Measurements from ENCODE around the gene PADI4. TPM values are rescaled to one million over a fixed set of nuclear protein-coding genes. Genes with fewer than 3 reads are reported as not detected.

PADI4 gene
- total RNA-seq, 2 donors from 2014 or later: not detected

DNA sequence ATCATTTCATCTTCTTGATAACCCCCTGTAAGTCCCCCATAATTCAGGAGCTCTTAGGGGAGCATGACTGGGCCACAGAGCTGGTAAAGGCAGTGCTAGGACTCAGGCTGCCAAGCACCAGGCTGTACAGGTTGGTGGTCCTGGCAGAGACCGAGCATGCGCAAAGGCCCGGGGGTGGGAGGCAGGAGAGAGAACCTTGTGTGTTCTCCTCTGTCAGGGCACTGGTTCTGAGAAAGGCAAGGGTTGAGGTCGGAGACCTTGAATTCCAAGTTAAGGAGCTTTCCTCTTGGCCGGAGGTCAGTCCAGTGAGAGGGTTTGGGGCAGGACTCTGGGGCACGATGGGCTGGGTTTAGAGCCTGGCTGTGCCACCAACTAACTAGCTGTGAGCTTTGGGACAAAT, 35.9 kb upstream of the PADI4 start:
- WGBS: 93% methylated on average over 6 of the region's 6 CpGs
- Histone ChIP-seq H3K27ac (no peak overlapping the region), H3K9me3 (no peaks in the 10 kb centered on the region), H3K4me1 (replicated peaks) (no peaks in the 10 kb centered on the region), H3K27me3 (replicated peaks; ENCODE audit: insufficient read depth) (no peaks in the 10 kb centered on the region), H3K4me3 (no peak overlapping the region), H3K36me3 (no peaks in the 10 kb centered on the region)
- DNase-seq (ENCODE audit: low spot score): no peak
- TF ChIP-seq CTCF (IDR thresholded peaks at IDR 0.05): no peak
- no peak for TF ChIP-seq POLR2AphosphoS5 (IDR thresholded peaks at IDR 0.05)
- no peak for TF ChIP-seq POLR2A (IDR thresholded peaks at IDR 0.05)
- intact Hi-C loops (cut with DNase I): no loop called here

DNA sequence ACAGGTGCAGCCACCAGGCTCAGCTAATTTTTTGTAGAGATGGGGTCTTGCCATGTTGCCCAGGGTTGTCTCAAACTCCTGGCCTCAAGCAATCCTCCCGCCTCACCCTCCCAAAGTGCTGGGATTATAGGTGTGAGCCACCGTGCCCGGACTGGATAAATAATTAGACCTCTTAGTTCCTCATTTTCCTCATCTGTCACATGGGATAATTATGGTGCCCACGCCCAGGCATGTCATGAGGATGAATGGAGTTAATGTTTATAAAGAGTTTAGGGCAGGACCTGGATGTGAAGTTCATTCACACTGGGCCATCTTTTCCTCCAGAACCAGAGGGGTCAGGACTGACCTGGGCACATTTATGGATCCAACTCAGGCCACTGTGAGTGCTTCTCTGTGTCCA, 35.4 kb upstream of the PADI4 start:
- H3K4me1 ChIP-seq (replicated peaks): no peaks in the 10 kb centered on the region
- no peak overlapping the region for H3K4me3 ChIP-seq
- H3K36me3 ChIP-seq: no peaks in the 10 kb centered on the region
- DNase-seq (ENCODE audit: low spot score): no peak
- H3K27ac ChIP-seq: no peak overlapping the region
- TF ChIP-seq CTCF (IDR thresholded peaks at IDR 0.05): no peak
- TF ChIP-seq POLR2A (IDR thresholded peaks at IDR 0.05): no peak
- TF ChIP-seq POLR2AphosphoS5 (IDR thresholded peaks at IDR 0.05): no peak
- intact Hi-C loops (cut with DNase I): no loop called here
- 68% methylated on average over 4 of the region's 4 CpGs for WGBS
- H3K27me3 ChIP-seq (replicated peaks; ENCODE audit: insufficient read depth): no peaks in the 10 kb centered on the region
- H3K9me3 ChIP-seq: no peaks in the 10 kb centered on the region

- TF ChIP-seq CTCF (IDR thresholded peaks at IDR 0.05): no peak
- no peak for TF ChIP-seq POLR2AphosphoS5 (IDR thresholded peaks at IDR 0.05)
- no peak for TF ChIP-seq POLR2A (IDR thresholded peaks at IDR 0.05)
- Histone ChIP-seq H3K27ac (no peak overlapping the region), H3K36me3 (no peaks in the 10 kb centered on the region), H3K27me3 (replicated peaks; ENCODE audit: insufficient read depth) (no peaks in the 10 kb centered on the region), H3K4me1 (replicated peaks) (no peaks in the 10 kb centered on the region), H3K9me3 (no peaks in the 10 kb centered on the region), H3K4me3 (no peak overlapping the region)
- no peak for DNase-seq (ENCODE audit: low spot score)
- 74% methylated on average over 13 of the region's 13 CpGs for whole genome bisulfite sequencing
- intact Hi-C loops (cut with DNase I): no loop called here
These were observed 34.9 kb upstream of the PADI4 start for GRCh38 chr1:17273096-17273495.

GRCh38 chr1:17274186-17275170, 33.5 kb upstream of the PADI4 start:
- Histone ChIP-seq H3K27ac (no peak overlapping the region), H3K4me3 (no peak overlapping the region), H3K36me3 (no peaks in the 10 kb centered on the region), H3K27me3 (replicated peaks; ENCODE audit: insufficient read depth) (no peaks in the 10 kb centered on the region), H3K9me3 (no peaks in the 10 kb centered on the region), H3K4me1 (replicated peaks) (no peaks in the 10 kb centered on the region)
- TF ChIP-seq CTCF (IDR thresholded peaks at IDR 0.05): peak in 3 of 4 experiments; percentile 23 to 44 (median 32)
- TF ChIP-seq POLR2AphosphoS5 (IDR thresholded peaks at IDR 0.05): no peak
- DNase-seq (ENCODE audit: low spot score): no peak
- intact Hi-C loops (cut with DNase I): no loop called here
- WGBS: 80% methylated on average over 15 of the region's 15 CpGs

- Histone ChIP-seq H3K36me3 (no peaks in the 10 kb centered on the region), H3K9me3 (no peaks in the 10 kb centered on the region), H3K4me3 (no peak overlapping the region), H3K27me3 (replicated peaks; ENCODE audit: insufficient read depth) (no peaks in the 10 kb centered on the region), H3K4me1 (replicated peaks) (no peaks in the 10 kb centered on the region), H3K27ac (no peak overlapping the region)
- peak; percentile 14 for DNase-seq (ENCODE audit: low spot score)
- TF ChIP-seq POLR2A (IDR thresholded peaks at IDR 0.05): no peak
- no peak for TF ChIP-seq POLR2AphosphoS5 (IDR thresholded peaks at IDR 0.05)
- TF ChIP-seq CTCF (IDR thresholded peaks at IDR 0.05): peak in 1 of 4 experiments; percentile 14
- WGBS: 49% methylated on average over 11 of the region's 11 CpGs
- intact Hi-C loops (cut with DNase I): no loop called here
These were observed 31.4 kb upstream of the PADI4 start for GRCh38 chr1:17276568-17276967.

All from prostate gland (tissue), 2 donors.